ENCODE measurements around the gene HOMEZ.
"Not testable (repeated sequence)": the region's sequence is repeated elsewhere in the genome, so short reads cannot be mapped to it uniquely, and the experiment has no call there.

HOMEZ gene

DNA sequence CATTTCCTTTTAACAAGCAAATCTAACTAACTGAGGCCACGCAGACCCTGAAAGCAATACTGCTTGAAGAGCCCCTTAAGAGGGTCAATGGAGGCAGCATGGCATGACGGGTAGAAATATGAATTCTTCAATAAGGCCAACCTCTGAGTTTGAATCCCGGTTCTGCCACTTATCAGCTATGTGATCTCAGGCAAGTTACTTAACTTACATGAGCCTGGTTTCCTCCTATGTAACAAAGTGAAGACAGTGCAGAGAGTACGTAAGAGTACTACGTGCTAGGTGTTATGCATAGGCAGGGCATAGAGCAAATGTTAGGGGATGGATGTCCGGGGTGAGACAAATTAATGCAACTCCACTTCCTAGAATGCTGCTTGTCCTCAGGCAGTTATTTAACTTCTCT, 4.7 kb downstream of the HOMEZ start:
- no peak for DNase-seq (ENCODE audit: low read depth)

DNA sequence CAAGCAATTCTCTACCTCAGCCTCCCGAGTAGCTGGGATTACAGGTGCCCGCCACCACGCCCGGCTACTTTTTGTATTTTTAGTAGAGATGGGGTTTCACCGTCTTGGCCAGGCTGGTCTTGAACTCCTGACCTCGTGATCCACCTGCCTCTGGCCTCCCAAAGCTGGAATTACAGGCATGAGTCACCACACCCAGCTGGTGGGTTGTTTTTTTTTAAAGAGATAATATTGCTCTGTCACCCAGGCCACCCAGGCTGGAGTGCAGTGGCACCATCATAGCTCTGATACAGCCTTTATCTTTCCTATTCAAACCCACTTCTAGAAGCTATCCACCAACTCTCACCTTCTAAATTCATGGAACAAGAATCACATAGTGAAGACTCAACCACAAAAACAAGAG, 8.0 kb downstream of the HOMEZ start:
- not testable (repeated sequence) for DNase-seq (ENCODE audit: low read depth)

DNA sequence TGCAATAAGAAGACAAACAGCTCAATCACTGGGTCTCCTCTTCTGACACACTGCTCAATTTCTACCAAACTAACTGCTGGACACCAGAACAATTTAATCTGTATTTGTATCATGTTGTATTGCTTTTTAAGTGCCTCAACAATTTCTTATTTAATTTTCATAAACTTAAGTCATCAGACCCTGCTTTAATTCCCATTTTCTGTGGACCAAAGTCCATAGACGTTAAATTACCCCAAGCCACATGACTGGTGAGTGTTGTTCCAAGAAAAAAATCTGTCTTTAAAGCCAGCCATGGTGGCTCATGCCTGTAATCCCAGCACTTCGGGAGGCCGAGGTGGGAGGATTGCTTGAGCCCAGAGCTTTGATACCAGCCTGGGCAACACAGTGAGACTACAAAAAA, 8.7 kb downstream of the HOMEZ start:
- DNase-seq (ENCODE audit: low read depth): no peak

DNA sequence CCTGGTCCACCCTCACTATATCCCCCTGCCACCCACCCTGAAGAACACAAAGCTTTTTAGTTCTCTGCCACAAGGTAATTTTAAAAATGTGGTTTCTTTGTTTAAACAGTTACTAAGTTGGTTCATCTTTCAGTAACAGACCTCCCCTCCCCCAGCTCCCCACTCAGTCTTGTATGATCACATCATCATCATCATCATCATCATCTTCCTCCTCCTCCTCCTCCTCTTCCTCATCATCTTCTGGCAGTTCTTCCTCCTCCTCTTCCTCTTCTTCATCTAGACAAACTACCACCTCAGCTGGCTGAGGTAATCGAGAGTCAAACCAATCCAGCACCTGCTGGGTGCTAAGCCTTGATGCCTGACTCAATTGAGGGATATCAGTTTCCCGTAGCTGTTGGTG, 10.5 kb downstream of the HOMEZ start:
- DNase-seq (ENCODE audit: low read depth): no peak

DNA sequence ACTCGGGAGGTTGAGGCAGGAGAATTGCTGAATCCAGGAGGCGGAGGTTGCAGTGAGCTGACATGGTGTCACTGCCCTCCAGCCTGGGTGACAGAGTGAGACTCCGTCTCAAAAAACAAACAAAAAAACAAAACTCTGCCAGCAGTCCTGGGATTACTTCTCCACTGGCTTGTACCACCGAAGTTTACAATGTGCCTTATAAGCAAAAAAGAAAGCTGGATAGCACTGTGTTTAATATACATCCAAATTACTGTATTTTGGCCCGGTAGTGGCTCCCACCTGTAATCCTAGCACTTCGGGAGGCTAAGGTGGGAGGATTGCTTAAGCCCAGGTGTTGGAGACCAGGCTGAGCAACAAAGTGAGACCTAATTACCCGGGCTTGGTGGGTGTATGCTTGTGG, 16.7 kb downstream of the HOMEZ start:
- DNase-seq (ENCODE audit: low read depth): no peak

DNA sequence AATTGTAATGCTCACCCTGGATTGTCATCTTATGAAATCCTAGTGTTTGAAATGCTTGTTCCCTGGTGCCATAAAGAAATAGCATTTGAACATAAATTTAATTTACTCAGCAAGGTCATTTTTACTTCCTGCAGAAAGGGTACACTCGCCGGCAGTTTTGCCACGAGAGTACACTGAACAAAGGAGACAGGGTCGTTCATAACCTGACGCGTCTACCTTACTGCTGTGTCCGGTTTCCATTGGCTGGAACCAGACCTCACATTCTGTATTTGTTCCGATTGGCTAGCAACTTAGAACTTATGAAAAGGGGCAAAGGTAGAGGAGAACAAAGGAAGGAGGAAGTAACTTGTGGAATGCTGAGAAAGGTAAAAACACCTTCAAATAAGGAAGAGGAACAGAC, 25.1 kb downstream of the HOMEZ start:
- not testable (repeated sequence) for DNase-seq (ENCODE audit: low read depth)

DNA sequence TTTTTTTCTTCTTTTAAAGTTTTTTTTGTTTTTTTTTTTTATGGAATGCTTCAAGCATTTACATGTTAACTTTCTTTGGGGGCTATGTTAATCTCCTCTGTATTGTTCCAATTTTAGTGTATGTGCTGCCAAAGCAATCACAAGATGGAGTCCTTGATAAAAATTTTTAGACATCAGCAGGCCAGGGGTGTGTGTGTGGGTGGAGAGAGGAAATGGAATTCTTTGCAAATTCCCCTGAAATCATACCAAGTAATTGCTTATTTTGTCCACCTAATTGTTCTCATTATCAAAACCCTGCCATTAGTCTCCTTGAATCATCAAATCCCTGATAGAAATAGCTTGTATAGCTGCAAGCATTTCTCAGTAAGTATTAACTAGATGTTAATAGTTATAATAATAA, 26.5 kb downstream of the HOMEZ start:
- no peak for DNase-seq (ENCODE audit: low read depth)

DNA sequence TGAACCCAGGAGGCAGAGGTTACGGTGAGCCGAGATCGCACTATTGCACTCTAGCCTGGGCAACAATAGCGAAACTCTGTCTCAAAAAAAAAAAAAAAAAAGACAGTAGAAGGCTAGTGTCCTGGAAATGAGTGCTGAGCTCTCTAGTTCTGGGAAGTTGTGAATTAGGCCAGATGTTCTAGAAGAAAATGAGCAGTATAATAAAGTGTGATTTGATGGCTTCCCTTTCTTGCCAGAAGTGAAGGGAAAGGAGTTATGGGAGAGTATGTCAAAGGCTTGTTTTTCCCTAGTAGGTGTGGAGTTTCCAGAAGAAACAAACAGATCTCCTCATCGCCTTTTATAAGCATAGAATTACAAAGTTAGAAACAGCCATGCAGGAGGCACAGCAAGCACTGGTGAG, 27.7 kb downstream of the HOMEZ start:
- DNase-seq (ENCODE audit: low read depth): no peak

DNA sequence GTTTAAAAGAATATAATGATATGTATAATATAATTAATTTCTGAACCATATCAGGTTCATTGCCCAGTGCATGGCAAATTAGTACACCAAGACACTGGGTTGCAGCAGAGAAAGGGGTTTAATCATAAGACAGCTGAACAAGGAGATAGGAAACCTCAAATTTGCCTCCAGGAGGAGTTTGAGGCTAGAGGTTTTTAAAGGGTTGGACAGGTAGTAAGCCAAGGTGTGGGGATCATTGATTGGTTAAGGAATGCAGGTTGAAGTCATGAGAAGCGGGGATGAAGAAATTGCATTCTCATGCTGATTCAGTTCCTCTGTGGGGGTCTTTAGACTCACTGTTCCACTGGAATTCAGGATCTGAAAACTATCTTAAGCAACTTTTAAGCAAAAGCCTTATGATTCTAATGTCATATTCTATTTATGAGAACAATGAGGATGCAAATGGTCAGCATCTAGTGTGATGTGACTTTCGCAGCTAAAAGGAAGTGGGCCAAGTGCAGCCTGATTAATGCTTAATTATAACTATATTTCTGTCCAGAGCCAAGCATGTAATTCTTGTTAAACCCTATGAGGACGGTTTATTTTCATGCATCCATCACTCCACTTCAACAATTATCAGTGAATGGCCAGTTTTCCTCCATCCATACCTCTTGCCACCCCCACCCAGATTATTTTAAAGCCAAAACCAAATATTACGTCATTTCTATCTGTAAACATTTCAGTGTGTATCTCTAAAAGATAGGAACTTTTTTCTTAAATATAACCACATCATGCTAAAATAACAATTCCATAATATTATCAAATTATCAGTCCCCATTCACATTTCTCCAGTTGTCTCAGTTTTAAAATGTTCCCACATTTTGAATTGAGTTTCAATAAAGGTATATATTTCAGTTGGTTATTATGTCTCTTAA, 33.3 kb downstream of the HOMEZ start:
- DNase-seq (ENCODE audit: low read depth): no peak

DNA sequence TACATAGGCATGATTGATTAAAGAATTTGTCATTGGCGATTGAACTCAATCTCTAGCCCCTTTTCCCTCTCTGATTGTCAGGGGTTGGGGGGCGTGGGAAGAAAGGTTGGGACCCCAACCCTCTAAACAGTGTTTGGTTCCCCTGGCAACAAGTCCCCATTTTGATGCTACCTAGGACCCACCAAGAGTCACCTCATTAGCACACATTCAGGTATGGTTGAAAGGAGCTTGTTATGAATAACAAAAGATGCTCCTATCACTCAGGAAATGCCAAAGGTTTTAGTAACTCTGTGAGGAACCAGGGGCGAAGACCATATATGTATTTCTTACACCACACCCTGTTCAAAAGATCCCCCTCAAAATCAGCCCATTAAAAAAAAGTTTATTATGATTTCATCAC, 33.9 kb downstream of the HOMEZ start:
- DNase-seq (ENCODE audit: low read depth): no peak

DNA sequence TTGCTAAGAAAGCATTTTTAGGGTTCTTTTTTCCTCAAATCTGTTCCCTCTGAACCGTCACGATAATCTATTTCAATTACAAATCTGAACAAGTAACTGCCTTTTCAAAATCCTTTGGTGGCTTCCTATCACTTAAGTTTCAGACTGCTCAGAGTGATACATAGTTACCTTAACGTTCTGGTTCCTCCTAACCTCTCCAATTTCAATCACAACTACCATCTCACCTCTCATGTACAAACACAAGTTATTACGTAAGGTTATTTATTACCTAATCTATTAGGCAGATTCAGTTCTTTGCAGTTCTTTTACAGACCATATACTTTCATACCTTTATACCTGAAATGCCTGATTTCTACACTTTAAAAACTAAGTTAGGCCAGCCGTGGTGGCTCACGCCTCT, 36.1 kb downstream of the HOMEZ start:
- DNase-seq (ENCODE audit: low read depth): no peak

DNA sequence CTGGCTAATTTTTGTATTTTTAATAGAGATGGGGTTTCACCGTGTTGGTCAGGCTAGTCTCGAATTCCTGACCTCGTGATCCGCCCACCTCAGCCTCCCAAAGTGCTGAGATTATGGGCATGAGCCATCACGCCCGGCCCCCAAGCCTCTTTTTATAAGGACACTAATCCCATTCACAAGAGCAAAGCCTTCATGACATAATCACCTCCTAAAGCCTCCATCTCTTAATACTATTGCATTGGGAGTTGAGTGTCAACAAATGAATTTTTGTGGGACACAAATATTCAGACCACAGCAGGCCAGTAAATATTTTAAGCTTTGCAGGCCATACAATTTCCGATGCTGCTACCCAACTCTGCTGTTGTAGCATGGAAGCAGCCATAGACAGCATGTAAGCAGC, 37.3 kb downstream of the HOMEZ start:
- no peak for DNase-seq (ENCODE audit: low read depth)

DNA sequence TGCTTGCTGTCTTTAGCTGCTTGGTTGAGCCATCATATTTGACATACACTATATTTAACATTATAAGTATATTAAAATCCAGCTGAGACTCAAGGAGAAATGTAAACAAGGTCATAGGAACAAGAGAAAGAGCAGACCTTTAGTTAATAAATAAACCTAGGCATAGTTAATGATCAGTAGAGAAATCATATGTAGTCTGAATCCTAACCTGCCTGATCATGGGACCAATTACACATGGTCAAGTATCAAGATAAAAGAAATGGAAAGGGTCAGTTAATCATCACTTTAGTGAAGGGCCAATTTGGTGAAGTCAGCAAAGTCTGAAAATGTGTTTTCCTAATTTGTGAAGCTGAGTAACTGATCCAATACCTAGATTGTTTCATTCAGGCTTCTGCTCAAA, 40.6 kb downstream of the HOMEZ start:
- DNase-seq (ENCODE audit: low read depth): no peak

DNA sequence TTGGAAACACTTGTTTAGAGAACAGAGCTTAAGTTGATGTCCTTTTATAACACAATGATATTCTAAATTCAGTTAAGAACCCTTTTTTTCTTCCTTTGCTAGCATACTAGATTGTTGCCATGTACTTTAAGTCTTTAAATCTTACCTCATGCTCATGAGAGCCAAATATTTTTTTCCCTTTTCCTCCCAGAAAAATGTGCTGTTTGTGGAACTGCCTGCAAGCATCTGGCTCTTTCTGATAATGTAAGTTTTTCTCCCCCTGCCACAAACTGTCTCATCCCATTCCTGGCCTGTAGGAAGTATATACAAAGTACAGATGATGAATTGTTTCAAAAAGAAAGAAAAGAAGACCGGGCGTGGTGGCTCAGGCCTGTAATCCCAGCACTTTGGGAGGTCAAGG, 42.9 kb downstream of the HOMEZ start:
- no peak for DNase-seq (ENCODE audit: low read depth)

DNA sequence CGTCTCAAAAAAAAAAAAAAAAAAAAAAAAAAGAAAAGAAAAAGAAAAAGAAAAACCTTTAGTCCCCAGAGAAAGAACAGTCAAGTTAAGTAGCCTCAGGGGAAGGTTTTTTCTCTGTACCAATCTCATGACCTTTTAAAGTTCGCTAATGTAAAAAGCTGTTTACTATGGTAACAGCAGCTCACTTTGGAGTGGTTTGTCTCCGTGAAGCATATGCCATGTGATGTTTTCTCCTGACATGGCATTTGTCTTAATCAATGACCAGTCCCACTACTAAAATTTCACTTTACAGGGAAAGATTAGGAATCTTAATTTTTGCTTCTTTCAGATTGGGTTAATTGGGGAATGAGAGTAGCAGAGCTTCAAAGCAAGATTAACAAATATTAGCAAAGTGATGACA, 43.9 kb downstream of the HOMEZ start:
- no peak for DNase-seq (ENCODE audit: low read depth)

DNA sequence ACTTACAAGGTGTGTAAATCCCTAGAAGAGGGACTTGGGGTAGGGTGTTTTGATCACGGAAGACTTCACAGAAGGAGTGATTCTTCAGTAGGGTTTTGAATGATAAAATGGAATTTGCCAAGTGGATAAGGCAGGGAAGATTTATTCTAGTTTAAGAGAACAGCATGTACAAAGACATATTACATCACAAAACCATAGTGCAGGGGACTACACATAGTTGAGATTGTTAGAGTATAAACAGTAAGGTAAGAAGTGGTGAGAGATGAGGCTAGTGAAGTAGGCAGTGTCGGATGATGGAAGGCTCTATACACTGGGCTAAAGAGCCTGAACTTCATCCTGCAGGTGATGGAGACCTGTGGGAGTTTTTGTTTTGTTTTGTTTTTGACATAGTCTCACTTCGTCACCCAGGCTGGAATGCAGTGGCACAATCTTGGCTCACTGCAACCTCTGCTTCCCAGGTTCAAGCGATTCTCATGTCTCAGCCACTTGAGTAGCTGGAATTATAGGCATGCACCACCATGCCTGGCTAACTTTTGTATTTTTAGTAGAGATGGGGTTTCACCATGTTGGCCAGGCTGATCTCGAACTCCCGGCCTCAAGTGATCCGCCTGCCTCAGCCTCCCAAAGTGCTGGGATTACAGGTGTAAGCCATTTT, 44.7 kb downstream of the HOMEZ start:
- DNase-seq (ENCODE audit: low read depth): not testable (repeated sequence)

DNA sequence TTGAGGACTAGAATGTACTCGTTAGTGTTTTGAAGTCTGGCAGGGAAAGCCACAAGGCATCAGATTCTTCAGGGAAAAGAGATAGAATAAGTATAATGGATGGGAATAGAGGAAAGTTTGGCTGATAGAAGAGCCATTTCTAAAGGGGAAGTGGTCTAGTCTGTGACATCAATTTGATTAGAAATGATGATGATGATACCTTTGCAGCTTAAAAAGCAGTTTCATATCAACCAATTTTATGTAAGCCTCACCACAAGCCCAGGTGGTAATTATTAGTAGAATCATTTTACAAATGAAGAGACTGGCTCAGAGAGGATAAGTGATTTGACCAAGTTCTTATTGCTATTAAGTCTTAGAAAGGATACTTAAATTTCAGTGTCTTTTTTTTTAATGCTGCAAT, 45.3 kb downstream of the HOMEZ start:
- no peak for DNase-seq (ENCODE audit: low read depth)

DNA sequence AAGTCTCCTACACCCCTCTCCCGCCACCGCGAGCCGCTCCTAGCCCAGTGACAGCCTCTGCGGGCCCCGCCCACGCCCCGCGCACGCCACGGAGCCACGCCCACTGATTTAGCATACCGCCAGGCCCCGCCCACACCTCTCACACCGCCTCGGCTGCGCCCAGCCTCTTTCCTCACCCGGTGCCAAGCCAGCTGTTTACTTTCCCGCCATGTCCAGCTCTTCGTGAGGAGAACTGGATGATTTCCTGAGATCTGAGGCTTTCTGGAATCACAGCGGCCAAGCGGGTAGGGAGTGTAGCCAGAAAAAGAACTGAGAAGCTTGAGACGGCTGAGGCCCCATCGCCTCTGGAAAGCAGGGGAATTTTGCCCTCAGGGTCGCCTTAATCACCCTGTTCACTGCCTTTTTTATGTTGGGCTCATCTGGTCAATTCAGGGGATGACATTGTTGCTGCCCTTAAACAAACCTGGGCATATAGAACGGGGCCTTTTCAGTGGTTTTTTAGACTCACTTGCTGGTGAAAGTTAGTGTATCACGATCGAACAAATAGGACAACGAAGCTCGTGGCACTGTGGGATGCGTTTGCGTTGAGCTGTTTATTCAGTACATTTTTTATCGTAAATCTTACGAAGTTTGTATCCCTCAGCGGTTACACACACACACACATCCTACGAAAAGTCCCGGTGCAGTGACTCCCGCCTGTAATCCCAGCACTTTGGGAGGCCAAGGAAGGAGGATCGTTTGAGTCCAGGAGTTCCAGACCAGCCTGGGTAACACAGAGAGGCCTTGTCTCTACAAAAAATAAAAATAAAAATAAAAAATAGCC, 47.9 kb downstream of the HOMEZ start, which contains the start of gene RNF212B:
TSS of gene RNF212B (plus strand) at position 165 of the 823 bp plus-strand sequence. CDS start 2,410 bp downstream, outside the sequence.
- DNase-seq (ENCODE audit: low read depth): peak; percentile 56

DNA sequence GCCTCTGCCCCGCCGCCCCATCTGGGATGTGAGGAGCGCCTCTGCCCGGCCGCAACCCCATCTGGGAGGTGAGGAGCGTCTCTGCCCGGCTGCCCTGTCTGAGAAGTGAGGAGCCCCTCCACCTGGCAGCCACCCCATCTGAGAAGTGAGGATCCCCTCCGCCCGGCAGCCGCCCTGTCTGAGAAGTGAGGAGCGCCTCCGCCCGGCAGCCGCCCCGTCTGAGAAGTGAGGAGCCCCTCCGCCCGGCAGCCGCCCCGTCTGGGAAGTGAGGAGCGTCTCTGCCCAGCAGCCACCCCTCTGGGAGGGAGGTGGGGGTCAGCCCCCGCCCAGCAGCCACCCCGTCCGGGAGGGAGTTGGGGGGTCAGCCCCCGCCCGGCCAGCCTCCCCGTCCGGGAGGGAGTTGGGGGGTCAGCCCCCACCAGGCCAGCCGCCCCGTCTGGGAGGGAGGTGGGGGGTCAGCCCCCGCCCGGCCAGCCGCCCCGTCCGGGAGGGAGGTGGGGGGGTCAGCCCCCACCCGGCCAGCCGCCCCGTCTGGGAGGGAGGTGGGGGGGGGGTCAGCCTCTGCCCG, 53.6 kb downstream of the HOMEZ start:
- not testable (repeated sequence) for DNase-seq (ENCODE audit: low read depth)

DNA sequence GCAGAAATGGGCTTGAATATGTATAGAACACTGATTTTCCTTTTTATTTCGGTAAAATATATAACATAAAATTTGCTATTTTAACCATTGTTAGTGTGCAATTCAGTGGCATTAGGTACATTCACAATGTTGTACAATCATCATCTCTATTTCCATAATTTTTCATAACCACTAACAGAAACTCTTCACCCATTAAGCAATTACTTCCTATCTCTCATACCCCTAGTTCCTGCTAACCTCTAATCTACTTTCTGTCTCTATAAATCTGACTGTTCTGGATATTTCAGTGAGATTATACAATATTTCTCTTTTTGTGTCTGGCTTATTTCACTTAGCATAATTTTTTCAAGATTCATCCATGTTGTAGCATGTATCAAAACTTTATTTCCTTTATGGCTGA, 57.1 kb downstream of the HOMEZ start:
- DNase-seq (ENCODE audit: low read depth): no peak

DNA sequence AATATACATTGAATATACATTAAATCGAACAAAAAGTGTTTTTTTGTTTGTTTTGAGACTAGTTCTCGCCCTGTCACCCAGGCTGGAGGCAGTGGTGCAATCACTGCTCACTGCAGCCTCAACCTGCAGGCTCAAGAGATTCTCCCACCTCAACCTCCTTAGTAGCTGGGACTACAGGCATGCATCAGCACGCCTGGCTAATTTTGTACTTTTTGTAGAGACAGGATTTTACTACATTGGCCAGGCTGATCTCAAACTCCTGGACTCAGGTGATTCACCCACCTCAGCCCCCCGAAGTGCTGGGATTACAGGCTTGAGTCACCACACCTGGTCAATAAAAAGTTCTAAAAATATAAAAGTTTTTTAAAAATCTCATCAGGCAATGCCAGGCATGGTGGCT, 58.4 kb downstream of the HOMEZ start:
- no peak for DNase-seq (ENCODE audit: low read depth)

DNA sequence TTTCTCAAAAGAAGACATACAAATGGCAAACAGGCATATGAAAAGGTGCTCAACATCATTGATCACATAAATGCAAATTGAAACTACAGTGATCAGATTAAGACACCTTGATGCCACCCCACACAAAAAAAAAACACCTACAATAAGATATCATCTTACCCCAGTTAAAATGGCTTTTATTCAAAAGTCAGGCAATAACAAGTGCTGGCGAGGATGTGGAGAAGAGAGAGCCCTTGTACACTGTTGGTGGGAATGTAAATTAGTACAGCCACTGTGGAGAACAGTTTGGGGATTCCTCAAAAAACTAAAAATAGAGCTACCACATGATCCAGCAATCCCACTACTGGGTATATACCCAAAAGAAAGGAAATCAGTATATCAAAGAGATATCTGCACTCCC, 61.0 kb downstream of the HOMEZ start:
- not testable (repeated sequence) for DNase-seq (ENCODE audit: low read depth)
